GM12873 (cell line): Measurements from ENCODE around the gene FAM210B.

ENCODE experiments used
- CTCF ChIP-seq: IDR thresholded peaks from 2 replicates; pipeline ENCODE4 v1.5.1; 2012; ENCODE audit warnings: low read depth, mild to moderate bottlenecking, moderate library complexity, low read length, control low read depth; ENCODE audit not compliant: insufficient read depth; ENCODE audit errors: missing control alignments

The FAM210B gene

GRCh38 chr20:56352345-56353055 lies 6.3 kb upstream of the FAM210B start:
- no peak for TF ChIP-seq CTCF

GRCh38 chr20:56353356-56353755 lies 5.4 kb upstream of the FAM210B start:
- TF ChIP-seq CTCF = no peak

GRCh38 chr20:56358070-56358469 lies 704 bp upstream of the FAM210B start:
- TF ChIP-seq CTCF = no peak

- TF ChIP-seq CTCF = no peak
Measured at GRCh38 chr20:56359212-56360132, 698 bp downstream of the FAM210B start.

- TF ChIP-seq CTCF = no peak
Measured at GRCh38 chr20:56360133-56360907, 1.5 kb downstream of the FAM210B start.

GRCh38 chr20:56360908-56361205 lies 2.1 kb downstream of the FAM210B start:
- TF ChIP-seq CTCF = no peak

- no peak for TF ChIP-seq CTCF
Measured at GRCh38 chr20:56361900-56362299, 3.1 kb downstream of the FAM210B start.
